ENCODE data around the gene ZNF862. TPM values are rescaled to one million over a fixed set of nuclear protein-coding genes. Genes with fewer than 3 reads are reported as not detected.

Gene ZNF862
- total RNA-seq, 1 experiment from 2014 or later = 3.6 TPM

DNA sequence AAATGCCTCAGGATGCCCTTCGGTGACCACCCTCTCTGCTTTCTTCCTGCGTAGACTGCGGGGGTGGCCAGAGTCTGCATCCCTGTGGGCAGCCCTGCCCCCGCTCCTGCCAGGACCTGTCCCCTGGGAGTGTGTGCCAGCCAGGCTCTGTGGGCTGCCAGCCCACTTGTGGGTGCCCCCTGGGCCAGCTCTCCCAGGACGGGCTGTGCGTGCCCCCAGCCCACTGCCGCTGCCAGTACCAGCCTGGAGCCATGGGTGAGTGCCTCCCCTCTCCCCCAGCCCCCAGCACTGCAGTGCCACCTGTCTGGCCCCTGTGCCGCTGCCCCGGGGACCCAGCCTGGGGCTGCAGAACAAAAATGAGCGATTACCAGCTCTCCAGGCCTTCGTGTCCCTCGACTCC lies 23.1 kb upstream of the ZNF862 start:
- Mint-ChIP-seq H3K4me1 (no peaks in the 10 kb centered on the region), H3K36me3 (no peaks in the 10 kb centered on the region), H3K27ac (no peak overlapping the region), H3K4me3 (no peak overlapping the region), H3K9me3 (no peaks in the 10 kb centered on the region), H3K27me3 (ENCODE audit: low read depth) (no peaks in the 10 kb centered on the region)
- POLR2A ChIA-PET = no interaction called here
- ATAC-seq (no peak), DNase-seq (ENCODE audit: low spot score) (no peak)
- TF ChIP-seq SP1 (CRISPR knock-in tag; conservative IDR thresholded peaks at IDR 0.05) (no peak), ZNF416 (CRISPR knock-in tag; IDR thresholded peaks at IDR 0.05) (no peak), ESRRA (CRISPR knock-in tag; IDR thresholded peaks at IDR 0.05; ENCODE audit: borderline replicate concordance) (no peak), CREB1 (CRISPR knock-in tag; IDR thresholded peaks at IDR 0.05) (no peak)
- CTCF ChIA-PET = interaction anchor here (1.2 to 2.4 kb wide), 3 partner anchors 9 to 34 kb away, joined by 3 to 13 read pairs (median 4); no protein-coding TSS in a partner anchor

DNA sequence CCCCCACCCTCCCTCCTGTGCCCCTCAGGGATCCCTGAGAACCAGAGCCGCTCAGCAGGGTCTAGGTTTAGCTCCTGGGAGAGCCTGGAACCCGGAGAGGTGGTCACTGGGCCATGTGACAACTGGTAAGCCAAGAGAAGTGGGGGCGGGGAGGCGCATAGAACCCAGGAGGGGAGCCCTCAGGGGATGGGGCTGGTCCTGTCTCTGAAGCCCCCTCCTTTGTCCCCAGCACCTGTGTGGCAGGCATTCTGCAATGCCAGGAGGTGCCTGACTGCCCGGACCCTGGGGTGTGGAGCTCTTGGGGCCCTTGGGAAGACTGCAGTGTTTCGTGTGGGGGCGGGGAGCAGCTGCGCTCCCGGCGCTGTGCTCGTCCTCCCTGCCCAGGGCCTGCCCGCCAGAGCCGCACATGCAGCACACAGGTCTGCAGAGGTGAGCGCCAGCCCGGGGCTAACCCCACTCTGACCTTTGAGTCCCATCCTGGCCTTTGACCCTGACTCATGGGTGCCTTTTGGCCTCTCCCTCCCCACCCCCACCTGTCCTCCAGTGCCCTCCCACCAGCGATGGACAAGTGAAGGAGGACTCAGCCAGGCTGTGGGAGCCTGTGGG lies 22.4 kb upstream of the ZNF862 start:
- H3K27me3 Mint-ChIP-seq (ENCODE audit: low read depth) = no peaks in the 10 kb centered on the region
- ChIA-PET CTCF (interaction anchor here (1.2 to 2.4 kb wide), 3 partner anchors 9 to 34 kb away, joined by 3 to 13 read pairs (median 4); no protein-coding TSS in a partner anchor), POLR2A (no interaction called here)
- no peaks in the 10 kb centered on the region for H3K4me1 Mint-ChIP-seq
- H3K36me3 Mint-ChIP-seq = no peaks in the 10 kb centered on the region
- H3K27ac Mint-ChIP-seq = no peak overlapping the region
- H3K4me3 Mint-ChIP-seq = no peak overlapping the region
- no peaks in the 10 kb centered on the region for H3K9me3 Mint-ChIP-seq
- ATAC-seq (no peak), DNase-seq (ENCODE audit: low spot score) (no peak)
- TF ChIP-seq, protein P1, sequence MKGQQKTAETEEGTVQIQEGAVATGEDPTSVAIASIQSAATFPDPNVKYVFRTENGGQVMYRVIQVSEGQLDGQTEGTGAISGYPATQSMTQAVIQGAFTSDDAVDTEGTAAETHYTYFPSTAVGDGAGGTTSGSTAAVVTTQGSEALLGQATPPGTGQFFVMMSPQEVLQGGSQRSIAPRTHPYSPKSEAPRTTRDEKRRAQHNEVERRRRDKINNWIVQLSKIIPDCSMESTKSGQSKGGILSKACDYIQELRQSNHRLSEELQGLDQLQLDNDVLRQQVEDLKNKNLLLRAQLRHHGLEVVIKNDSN (CRISPR knock-in tag; IDR thresholded peaks at IDR 0.05) = no peak
- TF ChIP-seq, protein P2, sequence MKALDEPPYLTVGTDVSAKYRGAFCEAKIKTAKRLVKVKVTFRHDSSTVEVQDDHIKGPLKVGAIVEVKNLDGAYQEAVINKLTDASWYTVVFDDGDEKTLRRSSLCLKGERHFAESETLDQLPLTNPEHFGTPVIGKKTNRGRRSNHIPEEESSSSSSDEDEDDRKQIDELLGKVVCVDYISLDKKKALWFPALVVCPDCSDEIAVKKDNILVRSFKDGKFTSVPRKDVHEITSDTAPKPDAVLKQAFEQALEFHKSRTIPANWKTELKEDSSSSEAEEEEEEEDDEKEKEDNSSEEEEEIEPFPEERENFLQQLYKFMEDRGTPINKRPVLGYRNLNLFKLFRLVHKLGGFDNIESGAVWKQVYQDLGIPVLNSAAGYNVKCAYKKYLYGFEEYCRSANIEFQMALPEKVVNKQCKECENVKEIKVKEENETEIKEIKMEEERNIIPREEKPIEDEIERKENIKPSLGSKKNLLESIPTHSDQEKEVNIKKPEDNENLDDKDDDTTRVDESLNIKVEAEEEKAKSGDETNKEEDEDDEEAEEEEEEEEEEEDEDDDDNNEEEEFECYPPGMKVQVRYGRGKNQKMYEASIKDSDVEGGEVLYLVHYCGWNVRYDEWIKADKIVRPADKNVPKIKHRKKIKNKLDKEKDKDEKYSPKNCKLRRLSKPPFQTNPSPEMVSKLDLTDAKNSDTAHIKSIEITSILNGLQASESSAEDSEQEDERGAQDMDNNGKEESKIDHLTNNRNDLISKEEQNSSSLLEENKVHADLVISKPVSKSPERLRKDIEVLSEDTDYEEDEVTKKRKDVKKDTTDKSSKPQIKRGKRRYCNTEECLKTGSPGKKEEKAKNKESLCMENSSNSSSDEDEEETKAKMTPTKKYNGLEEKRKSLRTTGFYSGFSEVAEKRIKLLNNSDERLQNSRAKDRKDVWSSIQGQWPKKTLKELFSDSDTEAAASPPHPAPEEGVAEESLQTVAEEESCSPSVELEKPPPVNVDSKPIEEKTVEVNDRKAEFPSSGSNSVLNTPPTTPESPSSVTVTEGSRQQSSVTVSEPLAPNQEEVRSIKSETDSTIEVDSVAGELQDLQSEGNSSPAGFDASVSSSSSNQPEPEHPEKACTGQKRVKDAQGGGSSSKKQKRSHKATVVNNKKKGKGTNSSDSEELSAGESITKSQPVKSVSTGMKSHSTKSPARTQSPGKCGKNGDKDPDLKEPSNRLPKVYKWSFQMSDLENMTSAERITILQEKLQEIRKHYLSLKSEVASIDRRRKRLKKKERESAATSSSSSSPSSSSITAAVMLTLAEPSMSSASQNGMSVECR (CRISPR knock-in tag; IDR thresholded peaks at IDR 0.05; ENCODE audit: borderline replicate concordance) = no peak
- TF ChIP-seq RORB (CRISPR knock-in tag; IDR thresholded peaks at IDR 0.05) (no peak), SMAD3 (CRISPR knock-in tag; IDR thresholded peaks at IDR 0.05; ENCODE audit: borderline replicate concordance) (no peak), ETV6 (CRISPR knock-in tag; IDR thresholded peaks at IDR 0.05) (no peak), ESRRA (CRISPR knock-in tag; IDR thresholded peaks at IDR 0.05; ENCODE audit: borderline replicate concordance) (no peak), JUN (CRISPR knock-in tag; IDR thresholded peaks at IDR 0.05) (no peak)
- TF ChIP-seq, protein P3, sequence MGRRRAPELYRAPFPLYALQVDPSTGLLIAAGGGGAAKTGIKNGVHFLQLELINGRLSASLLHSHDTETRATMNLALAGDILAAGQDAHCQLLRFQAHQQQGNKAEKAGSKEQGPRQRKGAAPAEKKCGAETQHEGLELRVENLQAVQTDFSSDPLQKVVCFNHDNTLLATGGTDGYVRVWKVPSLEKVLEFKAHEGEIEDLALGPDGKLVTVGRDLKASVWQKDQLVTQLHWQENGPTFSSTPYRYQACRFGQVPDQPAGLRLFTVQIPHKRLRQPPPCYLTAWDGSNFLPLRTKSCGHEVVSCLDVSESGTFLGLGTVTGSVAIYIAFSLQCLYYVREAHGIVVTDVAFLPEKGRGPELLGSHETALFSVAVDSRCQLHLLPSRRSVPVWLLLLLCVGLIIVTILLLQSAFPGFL (CRISPR knock-in tag; IDR thresholded peaks at IDR 0.05; ENCODE audit: borderline replicate concordance) = no peak
- TF ChIP-seq, protein P4, sequence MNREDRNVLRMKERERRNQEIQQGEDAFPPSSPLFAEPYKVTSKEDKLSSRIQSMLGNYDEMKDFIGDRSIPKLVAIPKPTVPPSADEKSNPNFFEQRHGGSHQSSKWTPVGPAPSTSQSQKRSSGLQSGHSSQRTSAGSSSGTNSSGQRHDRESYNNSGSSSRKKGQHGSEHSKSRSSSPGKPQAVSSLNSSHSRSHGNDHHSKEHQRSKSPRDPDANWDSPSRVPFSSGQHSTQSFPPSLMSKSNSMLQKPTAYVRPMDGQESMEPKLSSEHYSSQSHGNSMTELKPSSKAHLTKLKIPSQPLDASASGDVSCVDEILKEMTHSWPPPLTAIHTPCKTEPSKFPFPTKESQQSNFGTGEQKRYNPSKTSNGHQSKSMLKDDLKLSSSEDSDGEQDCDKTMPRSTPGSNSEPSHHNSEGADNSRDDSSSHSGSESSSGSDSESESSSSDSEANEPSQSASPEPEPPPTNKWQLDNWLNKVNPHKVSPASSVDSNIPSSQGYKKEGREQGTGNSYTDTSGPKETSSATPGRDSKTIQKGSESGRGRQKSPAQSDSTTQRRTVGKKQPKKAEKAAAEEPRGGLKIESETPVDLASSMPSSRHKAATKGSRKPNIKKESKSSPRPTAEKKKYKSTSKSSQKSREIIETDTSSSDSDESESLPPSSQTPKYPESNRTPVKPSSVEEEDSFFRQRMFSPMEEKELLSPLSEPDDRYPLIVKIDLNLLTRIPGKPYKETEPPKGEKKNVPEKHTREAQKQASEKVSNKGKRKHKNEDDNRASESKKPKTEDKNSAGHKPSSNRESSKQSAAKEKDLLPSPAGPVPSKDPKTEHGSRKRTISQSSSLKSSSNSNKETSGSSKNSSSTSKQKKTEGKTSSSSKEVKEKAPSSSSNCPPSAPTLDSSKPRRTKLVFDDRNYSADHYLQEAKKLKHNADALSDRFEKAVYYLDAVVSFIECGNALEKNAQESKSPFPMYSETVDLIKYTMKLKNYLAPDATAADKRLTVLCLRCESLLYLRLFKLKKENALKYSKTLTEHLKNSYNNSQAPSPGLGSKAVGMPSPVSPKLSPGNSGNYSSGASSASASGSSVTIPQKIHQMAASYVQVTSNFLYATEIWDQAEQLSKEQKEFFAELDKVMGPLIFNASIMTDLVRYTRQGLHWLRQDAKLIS (CRISPR knock-in tag; IDR thresholded peaks at IDR 0.05; ENCODE audit: borderline replicate concordance) = no peak
- TF ChIP-seq, protein P5, sequence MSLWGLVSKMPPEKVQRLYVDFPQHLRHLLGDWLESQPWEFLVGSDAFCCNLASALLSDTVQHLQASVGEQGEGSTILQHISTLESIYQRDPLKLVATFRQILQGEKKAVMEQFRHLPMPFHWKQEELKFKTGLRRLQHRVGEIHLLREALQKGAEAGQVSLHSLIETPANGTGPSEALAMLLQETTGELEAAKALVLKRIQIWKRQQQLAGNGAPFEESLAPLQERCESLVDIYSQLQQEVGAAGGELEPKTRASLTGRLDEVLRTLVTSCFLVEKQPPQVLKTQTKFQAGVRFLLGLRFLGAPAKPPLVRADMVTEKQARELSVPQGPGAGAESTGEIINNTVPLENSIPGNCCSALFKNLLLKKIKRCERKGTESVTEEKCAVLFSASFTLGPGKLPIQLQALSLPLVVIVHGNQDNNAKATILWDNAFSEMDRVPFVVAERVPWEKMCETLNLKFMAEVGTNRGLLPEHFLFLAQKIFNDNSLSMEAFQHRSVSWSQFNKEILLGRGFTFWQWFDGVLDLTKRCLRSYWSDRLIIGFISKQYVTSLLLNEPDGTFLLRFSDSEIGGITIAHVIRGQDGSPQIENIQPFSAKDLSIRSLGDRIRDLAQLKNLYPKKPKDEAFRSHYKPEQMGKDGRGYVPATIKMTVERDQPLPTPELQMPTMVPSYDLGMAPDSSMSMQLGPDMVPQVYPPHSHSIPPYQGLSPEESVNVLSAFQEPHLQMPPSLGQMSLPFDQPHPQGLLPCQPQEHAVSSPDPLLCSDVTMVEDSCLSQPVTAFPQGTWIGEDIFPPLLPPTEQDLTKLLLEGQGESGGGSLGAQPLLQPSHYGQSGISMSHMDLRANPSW (CRISPR knock-in tag; conservative IDR thresholded peaks at IDR 0.05; ENCODE audit: low read depth) = no peak
- TF ChIP-seq, protein P6, sequence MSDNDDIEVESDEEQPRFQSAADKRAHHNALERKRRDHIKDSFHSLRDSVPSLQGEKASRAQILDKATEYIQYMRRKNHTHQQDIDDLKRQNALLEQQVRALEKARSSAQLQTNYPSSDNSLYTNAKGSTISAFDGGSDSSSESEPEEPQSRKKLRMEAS (CRISPR knock-in tag; IDR thresholded peaks at IDR 0.05) = no peak
- TF ChIP-seq, protein P7, sequence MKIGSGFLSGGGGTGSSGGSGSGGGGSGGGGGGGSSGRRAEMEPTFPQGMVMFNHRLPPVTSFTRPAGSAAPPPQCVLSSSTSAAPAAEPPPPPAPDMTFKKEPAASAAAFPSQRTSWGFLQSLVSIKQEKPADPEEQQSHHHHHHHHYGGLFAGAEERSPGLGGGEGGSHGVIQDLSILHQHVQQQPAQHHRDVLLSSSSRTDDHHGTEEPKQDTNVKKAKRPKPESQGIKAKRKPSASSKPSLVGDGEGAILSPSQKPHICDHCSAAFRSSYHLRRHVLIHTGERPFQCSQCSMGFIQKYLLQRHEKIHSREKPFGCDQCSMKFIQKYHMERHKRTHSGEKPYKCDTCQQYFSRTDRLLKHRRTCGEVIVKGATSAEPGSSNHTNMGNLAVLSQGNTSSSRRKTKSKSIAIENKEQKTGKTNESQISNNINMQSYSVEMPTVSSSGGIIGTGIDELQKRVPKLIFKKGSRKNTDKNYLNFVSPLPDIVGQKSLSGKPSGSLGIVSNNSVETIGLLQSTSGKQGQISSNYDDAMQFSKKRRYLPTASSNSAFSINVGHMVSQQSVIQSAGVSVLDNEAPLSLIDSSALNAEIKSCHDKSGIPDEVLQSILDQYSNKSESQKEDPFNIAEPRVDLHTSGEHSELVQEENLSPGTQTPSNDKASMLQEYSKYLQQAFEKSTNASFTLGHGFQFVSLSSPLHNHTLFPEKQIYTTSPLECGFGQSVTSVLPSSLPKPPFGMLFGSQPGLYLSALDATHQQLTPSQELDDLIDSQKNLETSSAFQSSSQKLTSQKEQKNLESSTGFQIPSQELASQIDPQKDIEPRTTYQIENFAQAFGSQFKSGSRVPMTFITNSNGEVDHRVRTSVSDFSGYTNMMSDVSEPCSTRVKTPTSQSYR (CRISPR knock-in tag; IDR thresholded peaks at IDR 0.05) = no peak
